ENCODE data around the gene NXNL2.

The NXNL2 gene

GRCh38 chr9:88531920-88532698 is 2.9 kb upstream of the NXNL2 start:
- DNase-seq (ENCODE audit: low read depth) = no peak

DNA sequence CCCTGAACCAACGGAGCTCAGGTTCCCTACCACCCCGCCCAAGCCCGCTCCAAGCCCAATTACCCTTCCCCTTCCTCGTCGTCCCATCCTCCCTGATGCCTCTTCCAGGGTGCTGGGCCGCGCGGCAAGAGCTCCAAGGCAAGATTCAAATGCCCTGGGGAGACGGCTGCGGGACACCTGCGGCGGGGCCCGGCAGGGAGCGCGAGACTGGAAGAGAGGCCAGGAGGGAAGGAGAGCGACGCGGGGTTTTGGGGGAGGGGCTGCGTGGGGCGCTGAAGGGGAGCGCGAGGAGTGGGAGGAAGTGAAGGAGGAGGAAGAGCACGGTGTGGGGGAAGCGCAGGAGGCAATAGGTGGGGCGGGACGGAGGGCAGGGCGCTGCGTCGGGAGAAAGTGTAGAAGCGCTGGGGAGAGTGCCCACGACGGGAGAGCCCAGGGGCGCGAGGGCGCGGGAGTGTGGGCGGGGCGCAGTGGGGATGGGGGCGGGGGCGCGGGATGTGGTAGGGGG is 975 bp upstream of the NXNL2 start:
- DNase-seq (ENCODE audit: low read depth) = no peak

DNA sequence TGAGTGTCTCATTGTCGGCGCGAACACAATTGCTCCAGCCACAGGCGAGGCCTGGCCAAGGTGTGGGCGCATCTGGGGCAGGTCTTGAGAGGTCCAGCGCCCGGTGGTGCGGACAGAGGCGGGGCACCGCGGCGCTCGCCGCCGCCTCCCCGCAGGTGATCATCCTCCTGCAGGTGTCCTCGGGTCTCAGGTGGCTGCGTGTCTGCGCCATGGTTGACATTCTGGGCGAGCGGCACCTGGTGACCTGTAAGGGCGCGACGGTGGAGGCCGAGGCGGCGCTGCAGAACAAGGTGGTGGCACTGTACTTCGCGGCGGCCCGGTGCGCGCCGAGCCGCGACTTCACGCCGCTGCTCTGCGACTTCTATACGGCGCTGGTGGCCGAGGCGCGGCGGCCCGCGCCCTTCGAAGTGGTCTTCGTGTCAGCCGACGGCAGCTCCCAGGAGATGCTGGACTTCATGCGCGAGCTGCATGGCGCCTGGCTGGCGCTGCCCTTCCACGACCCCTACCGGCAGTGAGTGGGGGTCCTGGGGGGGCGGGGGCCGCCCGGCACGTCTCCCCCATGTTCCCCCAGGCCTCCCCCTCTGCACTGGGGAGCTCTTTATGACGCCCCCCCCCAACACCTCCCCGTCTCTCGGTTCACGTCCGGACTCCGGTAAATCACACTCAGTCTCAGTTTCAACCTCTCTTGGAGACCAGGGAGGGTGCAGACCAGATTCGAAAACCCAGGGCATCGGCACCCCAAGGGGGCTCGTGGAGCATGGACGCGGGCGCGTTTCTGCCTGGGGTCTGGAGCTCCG is 446 bp downstream of the NXNL2 start:
- DNase-seq (ENCODE audit: low read depth) = no peak

DNA sequence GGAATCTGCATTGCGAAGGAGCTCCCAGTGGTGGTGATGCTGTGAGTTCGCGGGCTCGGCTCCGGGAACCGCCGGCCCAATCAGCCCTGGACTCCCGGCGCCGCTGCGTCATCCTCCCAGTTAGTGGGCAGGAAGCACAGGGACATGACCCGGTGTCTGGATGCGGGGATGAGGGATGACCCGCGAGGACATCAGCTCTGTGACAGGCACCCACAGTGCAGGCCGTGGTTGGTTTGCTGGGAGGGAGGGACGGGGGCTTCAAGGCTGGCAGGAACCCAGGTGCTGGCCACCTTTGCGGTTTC is 996 bp downstream of the NXNL2 start:
- no peak for DNase-seq (ENCODE audit: low read depth)

- no peak for DNase-seq (ENCODE audit: low read depth)
Measured at GRCh38 chr9:88536951-88537760, 2.2 kb downstream of the NXNL2 start.

GRCh38 chr9:88537761-88538091 is 2.7 kb downstream of the NXNL2 start:
- no peak for DNase-seq (ENCODE audit: low read depth)

- no peak for DNase-seq (ENCODE audit: low read depth)
Measured at GRCh38 chr9:88538311-88539085, 3.5 kb downstream of the NXNL2 start.

- no peak for DNase-seq (ENCODE audit: low read depth)
Measured at GRCh38 chr9:88539246-88539645, 4.3 kb downstream of the NXNL2 start.

DNA sequence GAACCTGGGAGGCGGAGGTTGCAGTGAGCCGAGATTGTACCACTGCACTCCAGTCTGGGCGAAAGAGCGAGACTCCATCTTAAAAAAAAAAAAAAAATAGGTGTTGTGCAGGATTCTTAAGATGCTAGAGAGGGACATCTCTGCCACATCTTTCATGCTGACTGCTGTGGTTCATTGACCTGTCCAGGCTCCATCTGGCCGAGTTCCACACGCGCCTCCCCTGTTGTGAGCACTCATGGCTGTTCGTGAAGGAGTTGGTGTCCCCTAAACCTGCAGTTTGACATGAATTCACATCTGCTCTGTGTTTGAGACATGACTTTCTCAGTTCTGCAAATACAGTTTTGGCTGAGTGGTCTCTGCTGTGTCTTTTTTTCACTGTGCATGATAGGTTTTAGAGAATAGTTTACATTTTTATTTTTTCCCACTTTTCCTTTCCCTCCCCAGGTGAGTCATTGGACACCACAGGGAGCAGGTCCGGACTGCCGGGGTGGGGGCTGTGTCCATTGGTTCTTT is 5.3 kb downstream of the NXNL2 start:
- DNase-seq (ENCODE audit: low read depth) = no peak

DNA sequence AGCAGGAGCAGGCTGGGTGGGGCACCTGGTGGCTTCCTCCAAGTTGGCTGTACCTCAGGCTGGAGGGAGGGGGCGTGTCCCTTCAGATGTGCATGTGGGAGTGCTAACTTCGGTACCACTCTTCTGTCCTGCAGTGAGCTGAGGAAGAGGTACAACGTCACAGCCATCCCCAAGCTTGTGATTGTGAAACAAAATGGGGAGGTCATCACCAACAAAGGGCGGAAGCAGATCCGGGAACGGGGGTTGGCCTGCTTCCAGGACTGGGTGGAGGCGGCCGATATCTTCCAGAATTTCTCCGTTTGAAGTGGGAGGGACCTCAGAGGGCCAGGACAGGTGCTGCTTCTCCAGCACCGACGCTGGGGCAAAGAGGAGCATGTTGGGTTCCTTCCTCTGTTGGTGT is 9.3 kb downstream of the NXNL2 start:
- no peak for DNase-seq (ENCODE audit: low read depth)

- DNase-seq (ENCODE audit: low read depth) = no peak
Measured at GRCh38 chr9:88551546-88552137, 16.7 kb downstream of the NXNL2 start.

DNA sequence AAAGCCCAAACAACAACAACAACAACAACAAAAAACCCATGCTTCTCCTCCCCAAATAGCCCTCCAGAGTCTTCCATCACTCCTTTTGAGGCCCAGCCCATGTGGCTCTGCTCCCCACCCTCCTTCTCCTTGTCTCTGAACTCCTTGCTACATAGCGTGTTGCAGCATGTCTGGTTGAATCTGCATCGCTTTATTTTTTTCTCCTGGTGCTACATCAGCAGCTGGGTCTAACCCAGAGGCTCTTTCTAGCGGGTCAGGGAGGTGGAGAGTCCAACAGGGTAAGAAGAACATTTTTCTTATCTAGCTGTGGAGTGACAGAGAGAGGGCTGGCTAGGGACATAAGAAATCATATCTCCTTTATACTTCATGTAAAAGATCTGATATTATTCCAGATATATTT is 18.4 kb downstream of the NXNL2 start:
- DNase-seq (ENCODE audit: low read depth) = no peak

DNA sequence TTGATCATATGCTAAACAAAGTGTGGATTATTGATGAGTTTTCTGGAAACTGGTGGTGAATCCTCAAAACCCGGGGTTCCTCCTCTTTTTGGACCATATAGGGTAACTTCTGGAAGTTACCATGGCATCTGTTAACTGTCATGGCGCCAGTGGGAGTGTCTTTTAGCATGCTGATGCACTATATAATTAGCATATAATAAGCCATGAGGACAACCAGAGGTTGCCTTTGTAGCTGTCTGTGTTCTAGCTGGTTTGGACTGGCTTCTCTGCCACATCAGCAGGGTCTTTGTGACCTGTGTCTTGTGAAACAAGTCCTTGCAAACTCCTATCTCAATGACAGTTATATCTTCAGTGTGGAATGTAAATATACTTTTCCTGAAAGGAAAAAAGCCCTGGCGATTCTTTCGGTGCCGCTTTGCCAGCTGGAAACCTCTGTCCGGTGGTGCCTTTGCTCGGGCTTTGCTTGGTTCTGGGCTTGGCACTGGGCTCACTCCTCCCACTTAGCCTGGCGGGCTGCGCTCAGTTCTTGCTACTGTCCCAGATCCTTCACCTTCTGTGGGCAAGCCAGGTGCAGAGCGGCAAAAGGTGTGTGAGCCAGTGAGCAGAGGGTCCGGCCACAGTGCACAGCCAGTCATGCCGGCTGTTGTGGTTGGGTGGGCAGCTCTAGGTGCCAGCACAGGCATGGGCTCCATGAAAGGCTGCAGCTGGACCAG is 20.4 kb downstream of the NXNL2 start:
- no peak for DNase-seq (ENCODE audit: low read depth)

GRCh38 chr9:88559661-88560060 is 24.7 kb downstream of the NXNL2 start:
- DNase-seq (ENCODE audit: low read depth) = no peak

GRCh38 chr9:88567870-88568269 is 32.9 kb downstream of the NXNL2 start:
- no peak for DNase-seq (ENCODE audit: low read depth)

DNA sequence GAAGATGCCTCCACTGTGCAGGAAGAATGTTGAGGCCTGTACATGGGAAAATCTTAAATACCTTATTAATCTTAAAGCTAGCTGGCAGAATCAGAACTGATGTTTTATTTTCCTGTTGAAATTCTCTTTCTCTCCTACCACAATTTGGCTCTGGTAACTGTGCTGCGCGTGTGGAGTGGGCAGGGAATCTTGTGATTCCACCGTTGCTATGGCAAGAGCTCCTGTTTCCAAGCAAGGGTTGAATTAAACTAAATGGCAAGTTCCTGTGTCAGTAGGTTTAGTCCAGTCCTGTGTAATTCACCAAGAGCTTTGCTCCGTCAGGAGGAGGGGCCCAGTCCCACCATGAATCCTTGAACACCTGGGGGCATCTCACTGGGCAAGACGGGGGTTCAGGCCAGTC is 36.4 kb downstream of the NXNL2 start:
- no peak for DNase-seq (ENCODE audit: low read depth)

DNA sequence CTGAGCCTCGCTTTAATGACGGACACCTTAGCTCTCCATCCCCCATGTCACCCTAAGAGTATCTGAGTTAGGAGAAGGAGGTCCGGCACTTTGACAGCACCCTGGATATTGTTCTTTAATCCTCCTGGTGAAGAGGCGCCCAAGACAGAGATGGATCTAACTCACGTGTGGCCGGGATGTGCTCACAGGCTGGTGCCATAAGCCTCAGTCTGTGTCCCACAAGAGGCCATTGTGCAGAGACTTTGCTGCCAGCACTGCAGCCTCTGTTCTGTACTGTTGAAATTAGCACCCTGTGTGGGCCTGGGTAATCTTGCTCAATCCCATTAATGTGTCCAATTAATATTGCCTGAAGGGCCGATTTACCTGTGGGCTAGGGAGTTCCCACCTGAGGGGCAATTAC is 37.7 kb downstream of the NXNL2 start:
- DNase-seq (ENCODE audit: low read depth) = no peak

GRCh38 chr9:88574953-88575352 is 40.0 kb downstream of the NXNL2 start:
- DNase-seq (ENCODE audit: low read depth) = no peak

GRCh38 chr9:88577256-88578120 is 42.5 kb downstream of the NXNL2 start:
- DNase-seq (ENCODE audit: low read depth) = no peak
